Measurements from ENCODE around the gene ARAP1. TPM values are rescaled to one million over a fixed set of nuclear protein-coding genes. Genes with fewer than 3 reads are reported as not detected.
"Not testable (repeated sequence)": the region's sequence is repeated elsewhere in the genome, so short reads cannot be mapped to it uniquely, and the experiment has no call there.

The ARAP1 gene
- total RNA-seq (2014; rRNA removed; shearing (Covaris generic)): 85.2 and 85.5 TPM in 2 replicates

DNA sequence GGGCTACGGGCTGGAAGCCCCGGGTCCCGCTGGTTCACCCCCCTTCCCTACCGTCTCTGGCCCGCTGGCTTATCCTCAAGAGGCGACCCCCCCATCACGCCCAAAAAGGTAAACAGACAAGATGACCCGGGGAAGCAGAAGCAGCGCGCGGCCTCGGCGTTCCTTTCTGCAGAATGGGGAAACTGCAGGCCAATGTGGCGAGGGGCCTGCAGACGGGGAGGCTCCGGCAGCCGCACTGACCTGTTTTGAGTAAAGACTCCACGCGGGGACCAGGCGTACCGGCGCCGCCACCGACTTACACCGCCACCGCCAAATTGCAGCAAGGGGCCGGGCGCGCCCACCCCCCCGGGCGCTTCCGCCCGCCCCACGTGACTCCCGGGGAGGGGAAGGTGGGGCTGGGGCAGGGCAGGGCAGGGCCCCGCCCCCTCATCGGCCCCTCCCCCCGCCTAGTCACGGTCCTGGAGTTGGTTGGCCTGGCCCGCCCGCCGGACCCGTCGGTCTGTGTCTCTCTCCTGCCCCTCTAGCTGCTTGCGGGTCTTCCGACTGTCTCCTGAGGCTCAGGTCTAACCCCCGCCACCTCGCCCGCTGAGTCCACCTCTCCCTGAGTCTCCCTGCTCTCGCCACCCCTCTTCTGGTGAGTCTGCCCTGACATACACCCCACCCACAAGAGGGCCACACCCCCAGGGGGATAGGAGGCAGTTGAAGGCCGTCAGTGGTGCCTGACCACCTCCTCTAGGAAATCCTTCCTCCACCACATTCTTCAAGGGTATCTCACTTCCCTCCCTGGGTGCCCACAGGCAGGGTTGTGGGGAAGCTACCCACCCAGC lies at the start of gene ARAP1:
TSS of gene ARAP1 (minus strand) at position 321 of the 827 bp plus-strand sequence. CDS start 25,280 bp downstream, outside the sequence.
- peaks cover 2% of the 10 kb centered on the region; the same call in 1 of the 2 replicates for H3K36me3 ChIP-seq (replicated peaks; ENCODE audit: control insufficient read depth, insufficient read depth, low read length)
- DNase-seq: peak; percentile 99
- H3K27me3 ChIP-seq (ENCODE audit: control insufficient read depth, insufficient read depth, low read length): no peaks in the 10 kb centered on the region
- peak within 1 kb of the TSS; percentile 67 for H3K4me3 ChIP-seq (ENCODE audit: insufficient read depth, low read depth, low read length)

DNA sequence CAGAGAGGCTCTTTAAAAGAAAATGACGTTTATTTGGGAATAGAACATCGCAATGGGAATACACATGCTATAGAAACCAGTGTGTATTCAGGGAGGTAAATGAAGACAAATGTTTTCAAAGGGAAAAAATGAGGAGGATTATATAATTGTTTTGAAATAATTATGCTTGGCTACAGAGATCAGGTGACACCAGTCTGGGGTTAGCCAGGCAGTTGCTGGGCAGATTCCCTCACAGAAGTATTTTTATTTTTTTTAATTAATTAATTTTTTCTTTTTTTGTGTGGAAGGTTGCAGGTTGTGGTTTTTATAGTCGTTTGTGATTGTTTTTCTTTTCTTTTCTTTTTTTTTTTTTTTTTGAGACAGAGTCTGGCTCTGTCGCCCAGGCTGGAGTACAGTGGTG lies 47.2 kb upstream of the ARAP1 start:
- no peak overlapping the region for H3K4me3 ChIP-seq (ENCODE audit: insufficient read depth, low read depth, low read length)
- no peak for DNase-seq

DNA sequence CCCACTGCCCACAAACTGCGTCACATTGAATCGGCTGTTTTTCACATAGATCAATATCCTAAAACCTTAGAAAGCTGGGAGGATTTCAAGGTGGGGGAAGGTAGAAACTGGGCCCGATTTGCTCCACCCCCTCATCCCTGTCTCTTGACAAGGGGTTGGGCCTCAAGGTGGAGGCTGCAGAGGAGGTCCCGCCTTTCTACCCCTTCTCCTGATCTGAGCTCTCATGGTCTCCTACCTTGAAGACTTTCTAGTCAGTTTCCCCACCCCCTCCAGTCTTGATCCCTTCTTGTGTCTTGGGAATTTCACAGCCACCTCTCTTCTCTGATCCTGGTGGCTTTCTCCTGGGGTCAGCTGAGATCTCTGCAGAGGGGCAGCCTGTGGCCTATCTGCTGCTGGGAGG lies 46.2 kb upstream of the ARAP1 start:
- DNase-seq: peak; percentile 63
- no peak overlapping the region for H3K4me3 ChIP-seq (ENCODE audit: insufficient read depth, low read depth, low read length)
- no peaks in the 10 kb centered on the region for H3K27me3 ChIP-seq (ENCODE audit: control insufficient read depth, insufficient read depth, low read length)
- no peaks in the 10 kb centered on the region for H3K36me3 ChIP-seq (replicated peaks; ENCODE audit: control insufficient read depth, insufficient read depth, low read length)

More for the DNA sequence above, 47.2 kb upstream of the ARAP1 start:
- Histone ChIP-seq H3K27me3 (ENCODE audit: control insufficient read depth, insufficient read depth, low read length) (no peaks in the 10 kb centered on the region), H3K36me3 (replicated peaks; ENCODE audit: control insufficient read depth, insufficient read depth, low read length) (no peaks in the 10 kb centered on the region)

DNA sequence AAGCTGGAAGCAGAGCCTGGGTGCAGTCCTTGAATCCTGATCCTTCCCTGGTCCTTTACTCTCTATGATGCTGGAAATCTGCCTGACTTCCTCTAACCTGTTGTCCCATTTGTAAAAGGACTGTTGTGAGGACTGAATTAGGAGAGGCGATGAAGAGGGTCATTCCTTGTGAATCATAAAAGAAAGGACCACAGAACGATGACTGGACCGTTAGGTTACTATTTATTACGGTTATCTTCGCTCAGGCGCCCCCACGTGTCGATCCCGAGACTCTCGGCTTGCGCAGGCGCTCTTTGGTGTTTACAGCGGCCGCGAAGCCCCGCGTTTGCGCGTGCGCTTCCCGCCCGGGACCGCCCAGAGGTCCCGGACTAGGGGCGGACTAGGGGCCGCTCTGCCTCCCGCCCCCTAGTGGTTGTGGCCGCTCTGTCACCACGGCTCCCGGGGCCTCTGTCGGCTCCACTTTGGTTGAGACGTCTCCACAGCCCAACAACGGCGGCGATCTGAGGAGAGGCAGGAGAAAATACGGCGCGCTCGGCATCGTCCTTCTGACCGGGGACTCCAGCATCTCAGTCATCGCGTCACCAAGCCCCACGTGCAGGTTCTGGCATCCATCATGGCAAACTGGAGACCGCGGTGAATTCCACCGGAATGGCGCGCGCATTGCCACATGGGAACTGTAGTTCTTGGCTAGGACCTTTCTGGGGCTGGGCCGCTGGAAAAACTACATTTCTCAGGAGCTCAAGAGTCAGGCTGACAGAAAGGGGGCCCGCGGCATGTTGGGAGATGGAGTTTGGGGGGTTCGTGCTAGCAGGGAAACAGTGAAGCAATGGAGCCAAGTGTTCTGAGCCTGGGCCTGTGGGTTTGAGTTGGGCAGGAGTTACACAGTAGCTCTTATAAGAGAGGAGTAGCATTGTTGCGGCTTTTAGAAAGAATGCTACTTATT lies 41.5 kb upstream of the ARAP1 start, which contains the start of gene STARD10:
TSS of gene STARD10 (minus strand) at position 623 of the 943 bp plus-strand sequence. CDS start 12,866 bp downstream, outside the sequence.
- Histone ChIP-seq H3K36me3 (replicated peaks; ENCODE audit: control insufficient read depth, insufficient read depth, low read length) (no peaks in the 10 kb centered on the region), H3K27me3 (ENCODE audit: control insufficient read depth, insufficient read depth, low read length) (no peaks in the 10 kb centered on the region), H3K4me3 (ENCODE audit: insufficient read depth, low read depth, low read length) (peak within 1 kb of the TSS; percentile 64)
- DNase-seq: peak; percentile 99

DNA sequence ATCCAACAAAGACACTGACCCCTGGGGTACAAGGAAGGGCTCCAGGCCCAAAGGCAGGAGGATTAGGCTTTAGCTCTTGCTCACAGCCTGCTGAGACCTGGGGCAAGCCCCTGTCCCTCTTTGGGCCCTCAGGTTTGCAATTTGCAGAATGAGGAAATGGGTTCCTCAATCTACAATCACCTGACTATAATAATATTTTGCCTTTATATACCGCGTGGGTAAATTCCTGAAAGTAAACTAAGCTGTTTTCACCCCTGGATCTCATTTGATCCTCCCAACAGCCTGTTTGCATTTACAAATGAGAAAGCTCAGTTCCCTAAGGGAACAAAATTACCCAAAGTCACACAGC lies 40.8 kb upstream of the ARAP1 start:
- Histone ChIP-seq H3K27me3 (ENCODE audit: control insufficient read depth, insufficient read depth, low read length) (no peaks in the 10 kb centered on the region), H3K36me3 (replicated peaks; ENCODE audit: control insufficient read depth, insufficient read depth, low read length) (no peaks in the 10 kb centered on the region), H3K4me3 (ENCODE audit: insufficient read depth, low read depth, low read length) (peak overlapping the region; percentile 1; the same call in 1 of the 2 replicates)
- peak; percentile 17 for DNase-seq

DNA sequence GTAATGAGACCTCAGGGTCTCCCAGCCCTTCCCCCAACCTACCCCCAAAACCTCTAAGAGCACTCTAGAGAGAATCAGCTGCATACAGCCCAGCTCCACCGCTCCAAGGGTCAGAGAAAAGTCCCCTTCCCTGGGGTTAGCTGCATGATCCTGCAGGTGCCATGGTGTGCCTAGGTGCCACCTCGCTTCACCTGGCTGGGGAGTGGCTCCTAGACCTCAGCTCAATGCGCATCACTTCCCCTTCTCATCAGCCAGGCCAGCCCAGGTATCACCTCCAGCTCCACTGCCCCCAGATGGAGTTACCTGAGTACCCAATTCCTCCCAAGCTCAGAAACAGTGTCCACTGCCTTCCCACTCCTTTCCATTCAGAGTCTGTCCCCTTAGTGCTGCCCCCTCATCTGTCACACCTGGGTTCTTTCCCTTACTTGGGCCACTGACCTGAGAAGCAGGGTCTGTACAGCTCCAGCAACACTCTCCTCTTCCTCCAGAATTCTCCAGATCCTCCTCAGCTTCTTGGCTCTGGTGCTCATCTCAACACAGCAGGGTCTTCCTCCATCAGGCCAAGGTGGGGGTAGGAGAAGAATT lies 40.3 kb upstream of the ARAP1 start:
- Histone ChIP-seq H3K27me3 (ENCODE audit: control insufficient read depth, insufficient read depth, low read length) (no peaks in the 10 kb centered on the region), H3K36me3 (replicated peaks; ENCODE audit: control insufficient read depth, insufficient read depth, low read length) (no peaks in the 10 kb centered on the region), H3K4me3 (ENCODE audit: insufficient read depth, low read depth, low read length) (no peak overlapping the region)
- DNase-seq: peak; percentile 16

DNA sequence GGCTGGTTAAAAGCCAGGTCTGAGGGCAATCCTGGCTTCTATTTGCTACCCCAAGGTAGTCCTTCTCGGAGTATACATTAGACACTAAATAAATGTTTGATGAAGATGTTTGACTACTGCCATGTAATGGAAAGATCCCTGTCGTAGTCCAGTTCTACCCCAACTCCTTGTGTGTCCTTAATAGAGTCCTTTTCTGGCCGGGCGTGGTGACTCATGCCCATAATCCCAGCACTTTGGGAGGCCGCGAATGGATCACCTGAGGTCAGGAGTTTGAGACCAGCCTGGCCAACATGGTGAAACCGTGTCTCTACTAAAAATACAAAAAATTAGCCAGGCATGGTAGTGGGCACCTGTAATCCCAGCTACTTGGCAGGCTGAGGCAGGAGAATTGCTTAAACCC lies 39.0 kb upstream of the ARAP1 start:
- not testable (repeated sequence) for H3K27me3 ChIP-seq (ENCODE audit: control insufficient read depth, insufficient read depth, low read length); H3K36me3 ChIP-seq (replicated peaks; ENCODE audit: control insufficient read depth, insufficient read depth, low read length); H3K4me3 ChIP-seq (ENCODE audit: insufficient read depth, low read depth, low read length)
- DNase-seq: peak; percentile 8

DNA sequence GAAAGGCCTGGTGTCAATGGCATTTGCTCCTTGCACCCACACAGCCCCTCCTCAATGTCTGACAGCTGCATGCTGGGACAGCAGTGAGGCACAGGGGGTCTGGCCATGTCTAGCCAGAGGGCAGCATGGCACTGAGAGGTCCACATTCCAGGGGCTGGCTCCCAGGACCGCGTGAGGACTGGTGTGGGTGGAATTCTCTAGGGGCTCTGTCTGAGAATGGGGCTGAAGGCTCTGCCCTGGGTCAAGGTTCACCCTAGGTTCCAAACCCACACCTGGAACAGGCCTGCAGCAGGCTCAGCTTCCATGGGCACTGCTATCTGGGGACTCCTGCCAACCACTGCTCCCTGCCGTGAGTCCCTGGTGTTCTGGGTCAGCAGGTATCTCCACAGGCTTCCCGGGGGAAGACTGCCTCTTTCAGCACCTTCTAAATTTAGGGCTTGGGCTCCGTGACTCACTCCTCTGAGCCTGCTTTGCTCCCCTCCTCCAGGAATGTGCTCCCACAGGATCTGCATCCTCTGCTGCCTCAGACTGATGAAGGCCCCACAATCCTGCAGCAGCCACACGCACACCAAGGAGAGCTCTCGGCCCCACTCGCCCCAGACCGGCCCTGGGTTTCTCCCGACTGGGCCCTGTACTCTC lies 37.4 kb upstream of the ARAP1 start:
- no peak overlapping the region for H3K4me3 ChIP-seq (ENCODE audit: insufficient read depth, low read depth, low read length)
- DNase-seq: peak; percentile 46
- no peaks in the 10 kb centered on the region for H3K36me3 ChIP-seq (replicated peaks; ENCODE audit: control insufficient read depth, insufficient read depth, low read length)
- H3K27me3 ChIP-seq (ENCODE audit: control insufficient read depth, insufficient read depth, low read length): no peaks in the 10 kb centered on the region

DNA sequence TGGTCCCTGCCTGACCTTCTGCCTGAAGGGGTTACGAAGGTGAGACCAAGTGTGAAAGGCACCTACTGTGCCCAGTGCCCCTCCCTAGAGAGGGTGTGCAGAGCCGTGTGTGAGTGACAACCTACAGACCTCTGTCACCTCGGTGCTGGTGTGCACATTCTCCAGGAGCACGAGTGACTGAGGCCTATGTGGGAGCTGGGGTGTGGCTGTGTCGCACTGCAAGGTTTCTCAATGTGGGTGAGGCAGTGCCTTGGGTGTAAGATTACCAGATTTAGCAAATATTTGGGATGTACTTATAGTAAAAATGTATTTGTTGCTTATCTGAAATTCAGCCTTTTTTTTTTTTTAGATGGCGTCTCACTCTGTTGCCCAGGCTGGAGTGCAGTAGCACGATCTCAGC lies 36.0 kb upstream of the ARAP1 start:
- H3K27me3 ChIP-seq (ENCODE audit: control insufficient read depth, insufficient read depth, low read length): no peaks in the 10 kb centered on the region
- H3K36me3 ChIP-seq (replicated peaks; ENCODE audit: control insufficient read depth, insufficient read depth, low read length): no peaks in the 10 kb centered on the region
- DNase-seq: no peak
- no peak overlapping the region for H3K4me3 ChIP-seq (ENCODE audit: insufficient read depth, low read depth, low read length)

DNA sequence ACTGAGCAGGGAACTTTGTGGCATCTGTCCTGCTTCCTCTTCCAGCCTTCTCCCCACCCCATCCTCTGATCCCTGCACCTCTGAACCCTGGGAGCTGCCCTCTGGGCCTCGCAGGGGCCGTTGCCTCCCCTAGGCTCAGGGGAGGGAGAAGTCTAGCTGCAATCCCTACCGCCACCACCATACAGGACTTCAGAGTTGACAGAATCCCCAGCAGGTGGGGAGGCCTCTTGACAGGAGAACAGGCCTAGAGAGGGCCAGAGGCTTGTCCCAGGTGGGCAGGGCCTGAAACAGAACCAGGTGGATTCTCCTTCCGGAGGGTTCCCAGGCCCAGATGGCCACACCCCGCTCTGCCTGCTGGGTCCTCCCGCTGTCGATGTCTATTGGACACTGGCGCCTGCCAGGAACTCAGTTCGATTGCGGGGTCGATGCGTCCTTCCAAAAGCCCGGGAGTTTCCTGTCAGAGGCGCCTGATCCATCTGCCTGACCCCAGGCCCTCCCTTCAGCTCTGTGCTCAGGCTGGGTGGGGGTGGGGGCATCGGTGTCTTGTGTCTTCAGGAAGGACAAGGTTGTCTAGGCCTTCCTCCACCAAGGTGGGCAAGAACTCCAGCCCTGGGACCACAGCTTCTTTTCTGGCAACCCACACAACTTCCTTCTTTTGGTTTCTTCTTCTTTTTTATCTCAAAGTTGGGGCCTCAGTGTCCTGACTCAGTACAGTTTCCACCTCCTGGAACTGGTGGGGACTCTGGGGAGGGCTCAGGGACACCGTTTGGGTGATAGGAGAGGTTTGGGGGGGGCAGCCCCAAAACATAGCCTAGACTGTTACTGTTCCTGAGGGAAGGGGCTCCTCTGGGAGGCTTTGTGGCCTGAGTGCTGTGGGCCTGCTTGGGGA lies 35.3 kb upstream of the ARAP1 start:
- no peaks in the 10 kb centered on the region; the same call in 1 of the 2 replicates for H3K27me3 ChIP-seq (ENCODE audit: control insufficient read depth, insufficient read depth, low read length)
- no peak overlapping the region for H3K4me3 ChIP-seq (ENCODE audit: insufficient read depth, low read depth, low read length)
- no peaks in the 10 kb centered on the region for H3K36me3 ChIP-seq (replicated peaks; ENCODE audit: control insufficient read depth, insufficient read depth, low read length)
- peak; percentile 94 for DNase-seq

DNA sequence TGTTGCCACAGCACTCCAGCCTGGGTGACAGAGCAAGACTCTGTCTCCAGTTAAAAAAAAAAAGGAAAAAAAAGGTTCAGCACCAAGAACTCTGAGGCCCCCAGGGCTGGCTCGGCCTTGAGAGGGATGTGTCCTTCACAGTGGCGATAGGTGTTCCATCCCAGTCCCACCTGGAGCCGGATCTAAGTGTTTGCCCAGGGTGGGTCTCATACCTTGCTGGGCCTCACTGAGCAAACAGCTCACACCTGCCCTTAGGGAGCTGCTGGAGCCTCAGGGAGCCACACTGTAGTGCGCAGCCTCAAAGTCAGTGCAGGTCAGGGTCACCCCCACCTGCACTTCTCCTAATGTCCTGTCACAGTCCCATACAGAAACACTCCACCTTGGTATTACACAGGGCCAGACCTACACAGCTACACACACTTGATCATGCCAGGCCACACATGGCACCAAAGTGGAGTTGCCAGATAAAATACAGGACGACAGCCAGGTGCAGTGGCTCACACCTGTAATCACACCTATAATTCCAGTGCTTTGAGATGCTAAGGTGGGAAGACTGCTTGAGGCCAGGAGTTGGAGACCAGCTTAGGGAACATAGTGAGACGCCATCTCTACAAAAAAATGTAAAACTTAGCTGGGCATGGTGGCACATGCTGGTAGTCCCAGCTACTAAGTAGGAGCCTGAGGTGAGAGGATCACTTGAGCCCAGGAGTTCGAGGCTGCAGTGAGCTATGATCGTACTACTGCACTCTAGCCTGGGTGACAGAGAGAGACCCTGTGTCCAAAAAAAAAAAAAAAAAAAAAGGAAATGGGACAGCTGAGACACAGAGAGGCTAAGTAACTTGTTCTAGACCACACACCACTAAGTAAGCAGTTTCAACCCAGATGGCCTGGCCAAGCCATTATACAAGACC lies 34.4 kb upstream of the ARAP1 start:
- Histone ChIP-seq H3K27me3 (ENCODE audit: control insufficient read depth, insufficient read depth, low read length) (no peaks in the 10 kb centered on the region; the same call in none of the 2 replicates), H3K4me3 (ENCODE audit: insufficient read depth, low read depth, low read length) (no peak overlapping the region), H3K36me3 (replicated peaks; ENCODE audit: control insufficient read depth, insufficient read depth, low read length) (no peaks in the 10 kb centered on the region)
- DNase-seq: peak; percentile 19

DNA sequence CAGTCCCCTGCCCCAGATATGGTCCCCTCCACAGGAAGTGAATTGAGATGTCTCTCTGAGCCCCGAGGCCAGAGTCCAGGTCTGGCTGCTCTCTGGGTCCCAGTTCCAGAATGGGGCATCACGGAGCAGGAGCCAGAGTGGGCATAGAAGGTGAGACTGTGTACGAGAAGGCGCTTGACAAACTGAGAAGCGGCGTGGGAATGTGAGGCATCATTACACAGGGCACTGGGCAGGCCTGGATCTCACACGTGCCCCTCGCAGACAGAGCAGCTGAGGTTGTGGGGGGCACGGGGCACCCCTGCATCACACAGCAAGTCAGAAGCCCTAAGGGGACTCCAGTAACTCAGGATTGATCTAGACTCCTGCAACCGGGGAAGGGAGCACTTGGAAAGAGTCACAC lies 32.5 kb upstream of the ARAP1 start:
- no peaks in the 10 kb centered on the region for H3K36me3 ChIP-seq (replicated peaks; ENCODE audit: control insufficient read depth, insufficient read depth, low read length)
- peaks cover 14% of the 10 kb centered on the region for H3K27me3 ChIP-seq (ENCODE audit: control insufficient read depth, insufficient read depth, low read length)
- H3K4me3 ChIP-seq (ENCODE audit: insufficient read depth, low read depth, low read length): no peak overlapping the region
- DNase-seq: peak; percentile 13

Measured in H7 (cell line).